AG20443 (cell line): ENCODE data around the gene TNNC1.

Experiments
- DNase-seq: peaks from one replicate; pipeline ENCODE4 v3.0.0; 2012; ENCODE audit warnings: low spot score, mixed read lengths

TNNC1 gene

GRCh38 chr3:52401551-52401950 lies 52.3 kb downstream of the TNNC1 start:
- DNase-seq = no peak
